Right atrium auricular region (tissue), 2 donors: ENCODE results near the gene DRGX. TPM values are rescaled to one million over a fixed set of nuclear protein-coding genes. Genes with fewer than 3 reads are reported as not detected.
A peak's percentile ranks its signal among the peaks of the same experiment; 100 is the strongest.

ENCODE experiments used
- DNase-seq: peaks from one replicate; pipeline ENCODE4 v3.0.0-alpha.2; 2019; ENCODE audit warnings: low spot score
- H3K27ac ChIP-seq, 2 donors: fragments of 200-600 bp; sonication (generic); 1 replicate in 1 of 2; 2 replicates in 1 of 2; pipeline ENCODE4 v1.5.1; 2016 to 2019
- H3K27me3 ChIP-seq, 2 donors: fragments of 200-600 bp; sonication (generic); one replicate each; pipeline versions ENCODE4 v1.5.1 to v1.6.0; 2017 to 2019
- H3K36me3 ChIP-seq: fragments of 200-600 bp; sonication (generic); one replicate; pipeline ENCODE4 v1.5.1; 2016
- H3K4me1 ChIP-seq, 2 donors: fragments of 200-600 bp; sonication (generic); one replicate each; pipeline versions ENCODE4 v1.5.1 to v1.6.0; 2017 to 2019
- H3K4me3 ChIP-seq, 2 donors: fragments of 200-600 bp; sonication (generic); 1 replicate in 1 of 2; 2 replicates in 1 of 2; pipeline ENCODE4 v1.5.1; 2017 to 2019; ENCODE audit warnings: mild to moderate bottlenecking in 1 of 2, moderate library complexity in 1 of 2
- H3K9me3 ChIP-seq, 2 donors: fragments of 200-600 bp; sonication (generic); one replicate each; pipeline ENCODE4 v1.5.1; 2019
- total RNA-seq, 2 donors: library from RNA; depleted of rRNA; stranded (reverse); fragments of >200 nt; gene quantifications; one replicate each; pipeline ENCODE4 v1.1.0, GENCODE V29; 2016
- TF ChIP-seq, protein P1 (sequence below), 2 donors: fragments of 200-600 bp; sonication (generic); IDR thresholded peaks; one replicate each; pipeline ENCODE4 v1.5.1; 2019; ENCODE audit warnings: antibody characterized with exemption in 2 of 2

Gene DRGX
- total RNA-seq, 2 donors from 2014 or later = not detected

DNA sequence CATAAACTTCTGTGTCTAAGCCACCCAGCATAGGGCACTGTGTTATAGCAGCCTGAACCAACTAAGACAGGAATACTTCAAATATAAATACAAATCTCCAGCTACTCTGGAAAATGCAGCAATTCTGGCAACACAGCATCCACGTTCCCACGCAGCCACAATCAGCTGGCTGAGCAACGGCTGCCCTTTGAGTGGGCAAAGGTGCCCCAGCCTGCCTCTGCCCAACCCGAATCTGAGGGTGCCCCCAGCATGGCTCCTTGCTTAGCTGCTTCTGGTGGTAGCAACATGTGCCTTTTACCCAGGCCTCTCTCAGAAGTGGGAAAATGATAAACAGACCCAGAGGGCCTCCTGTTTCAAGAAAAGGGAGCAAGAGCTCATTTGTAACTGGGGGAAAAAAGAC is 12.0 kb downstream of the DRGX start:
- Histone ChIP-seq H3K27ac (no peak overlapping the region), H3K4me1 (no peaks in the 10 kb centered on the region), H3K4me3 (no peak overlapping the region), H3K36me3 (no peaks in the 10 kb centered on the region), H3K9me3 (no peaks in the 10 kb centered on the region), H3K27me3 (no peaks in the 10 kb centered on the region)
- no peak for DNase-seq
- TF ChIP-seq, protein P1, sequence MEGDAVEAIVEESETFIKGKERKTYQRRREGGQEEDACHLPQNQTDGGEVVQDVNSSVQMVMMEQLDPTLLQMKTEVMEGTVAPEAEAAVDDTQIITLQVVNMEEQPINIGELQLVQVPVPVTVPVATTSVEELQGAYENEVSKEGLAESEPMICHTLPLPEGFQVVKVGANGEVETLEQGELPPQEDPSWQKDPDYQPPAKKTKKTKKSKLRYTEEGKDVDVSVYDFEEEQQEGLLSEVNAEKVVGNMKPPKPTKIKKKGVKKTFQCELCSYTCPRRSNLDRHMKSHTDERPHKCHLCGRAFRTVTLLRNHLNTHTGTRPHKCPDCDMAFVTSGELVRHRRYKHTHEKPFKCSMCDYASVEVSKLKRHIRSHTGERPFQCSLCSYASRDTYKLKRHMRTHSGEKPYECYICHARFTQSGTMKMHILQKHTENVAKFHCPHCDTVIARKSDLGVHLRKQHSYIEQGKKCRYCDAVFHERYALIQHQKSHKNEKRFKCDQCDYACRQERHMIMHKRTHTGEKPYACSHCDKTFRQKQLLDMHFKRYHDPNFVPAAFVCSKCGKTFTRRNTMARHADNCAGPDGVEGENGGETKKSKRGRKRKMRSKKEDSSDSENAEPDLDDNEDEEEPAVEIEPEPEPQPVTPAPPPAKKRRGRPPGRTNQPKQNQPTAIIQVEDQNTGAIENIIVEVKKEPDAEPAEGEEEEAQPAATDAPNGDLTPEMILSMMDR (IDR thresholded peaks at IDR 0.05) = no peak

DNA sequence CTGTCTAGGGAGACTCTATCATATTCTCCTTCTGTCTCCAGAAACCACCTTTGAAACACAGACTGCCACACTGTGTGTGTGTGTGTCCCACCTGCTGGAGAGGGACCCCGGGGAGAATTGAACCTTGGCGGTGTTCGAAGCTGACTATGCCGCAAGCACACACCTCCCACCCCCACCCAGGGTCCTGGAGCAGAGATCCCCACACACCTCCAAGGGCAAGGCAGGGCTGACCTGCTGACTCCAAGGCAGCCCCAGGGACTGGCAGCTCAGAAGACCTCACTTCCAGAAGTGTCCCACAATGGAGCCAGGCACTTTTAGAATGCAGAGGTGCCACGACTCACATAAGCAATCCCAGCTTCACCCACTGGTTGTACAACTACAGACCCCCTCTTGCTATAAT is 13.1 kb downstream of the DRGX start:
- TF ChIP-seq, protein P1 (IDR thresholded peaks at IDR 0.05) = no peak
- H3K9me3 ChIP-seq = no peaks in the 10 kb centered on the region
- H3K4me1 ChIP-seq = no peaks in the 10 kb centered on the region
- no peaks in the 10 kb centered on the region for H3K36me3 ChIP-seq
- no peaks in the 10 kb centered on the region for H3K27me3 ChIP-seq
- peak; percentile 48 for DNase-seq
- no peak overlapping the region for H3K27ac ChIP-seq
- no peak overlapping the region for H3K4me3 ChIP-seq

DNA sequence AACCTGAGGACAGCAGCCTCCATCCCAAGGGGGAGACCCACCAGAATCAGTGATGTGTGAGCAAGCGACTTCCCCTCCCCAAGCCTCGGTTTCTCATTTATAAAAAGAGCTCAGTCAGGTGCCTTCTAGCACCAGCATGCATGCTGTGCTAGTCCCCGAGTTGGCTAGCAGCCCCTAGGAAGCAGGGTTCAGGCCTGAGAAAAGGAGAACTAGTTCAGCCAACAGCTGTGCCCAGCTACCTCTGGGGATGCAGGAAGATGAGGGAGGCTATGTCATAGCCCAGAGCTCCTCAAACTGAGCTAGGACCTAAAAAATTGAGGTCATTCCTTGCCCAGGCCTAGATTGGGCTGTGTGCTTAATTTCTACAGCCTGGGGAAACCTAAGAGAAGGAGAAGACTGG is 13.7 kb downstream of the DRGX start:
- no peaks in the 10 kb centered on the region for H3K27me3 ChIP-seq
- no peak overlapping the region for H3K4me3 ChIP-seq
- H3K9me3 ChIP-seq = no peaks in the 10 kb centered on the region
- TF ChIP-seq, protein P1 (IDR thresholded peaks at IDR 0.05) = no peak
- no peak for DNase-seq
- no peak overlapping the region for H3K27ac ChIP-seq
- no peaks in the 10 kb centered on the region for H3K4me1 ChIP-seq
- H3K36me3 ChIP-seq = no peaks in the 10 kb centered on the region

DNA sequence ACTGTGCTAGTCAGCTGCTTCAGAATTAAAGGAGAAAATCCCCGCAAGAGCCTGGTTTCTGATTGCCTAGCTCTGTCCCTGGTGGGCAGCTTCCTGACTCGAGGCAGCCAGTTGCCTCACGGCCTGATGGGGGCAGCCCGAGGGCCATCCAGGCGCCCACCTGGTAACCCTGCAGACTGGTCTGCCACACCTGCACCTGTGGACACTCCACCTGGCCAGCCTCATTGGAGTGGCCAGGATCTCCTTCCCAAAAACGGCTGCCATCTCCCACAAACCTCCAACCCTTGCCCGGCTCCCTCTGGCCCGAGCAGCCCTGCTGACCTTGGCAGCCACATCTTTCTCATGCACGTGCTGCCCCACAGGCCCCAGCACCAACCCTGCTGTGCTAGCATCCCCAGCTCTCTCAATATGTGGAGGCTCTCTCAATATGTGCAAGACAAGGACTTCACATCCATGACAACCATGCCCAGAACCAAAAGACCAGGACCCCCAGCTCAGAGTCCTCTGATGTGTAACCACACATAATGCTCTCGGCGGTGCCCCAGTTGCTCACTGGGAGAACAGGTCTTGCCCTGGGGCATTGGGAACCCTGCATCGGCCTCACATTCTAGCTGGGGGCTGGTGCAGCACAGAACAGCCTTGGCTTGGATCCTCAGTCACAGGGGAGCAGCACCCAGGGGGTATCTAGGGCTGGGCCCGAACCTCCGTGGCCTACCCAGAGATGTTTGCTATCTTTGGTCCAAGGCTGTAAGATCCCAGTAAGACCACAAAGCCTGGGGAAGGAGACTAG is 14.6 kb downstream of the DRGX start:
- no peak overlapping the region for H3K4me3 ChIP-seq
- no peak overlapping the region for H3K27ac ChIP-seq
- TF ChIP-seq, protein P1 (IDR thresholded peaks at IDR 0.05) = no peak
- DNase-seq = peak; percentile 34
- H3K36me3 ChIP-seq = no peaks in the 10 kb centered on the region
- H3K9me3 ChIP-seq = no peaks in the 10 kb centered on the region
- no peaks in the 10 kb centered on the region for H3K27me3 ChIP-seq
- H3K4me1 ChIP-seq = no peaks in the 10 kb centered on the region

DNA sequence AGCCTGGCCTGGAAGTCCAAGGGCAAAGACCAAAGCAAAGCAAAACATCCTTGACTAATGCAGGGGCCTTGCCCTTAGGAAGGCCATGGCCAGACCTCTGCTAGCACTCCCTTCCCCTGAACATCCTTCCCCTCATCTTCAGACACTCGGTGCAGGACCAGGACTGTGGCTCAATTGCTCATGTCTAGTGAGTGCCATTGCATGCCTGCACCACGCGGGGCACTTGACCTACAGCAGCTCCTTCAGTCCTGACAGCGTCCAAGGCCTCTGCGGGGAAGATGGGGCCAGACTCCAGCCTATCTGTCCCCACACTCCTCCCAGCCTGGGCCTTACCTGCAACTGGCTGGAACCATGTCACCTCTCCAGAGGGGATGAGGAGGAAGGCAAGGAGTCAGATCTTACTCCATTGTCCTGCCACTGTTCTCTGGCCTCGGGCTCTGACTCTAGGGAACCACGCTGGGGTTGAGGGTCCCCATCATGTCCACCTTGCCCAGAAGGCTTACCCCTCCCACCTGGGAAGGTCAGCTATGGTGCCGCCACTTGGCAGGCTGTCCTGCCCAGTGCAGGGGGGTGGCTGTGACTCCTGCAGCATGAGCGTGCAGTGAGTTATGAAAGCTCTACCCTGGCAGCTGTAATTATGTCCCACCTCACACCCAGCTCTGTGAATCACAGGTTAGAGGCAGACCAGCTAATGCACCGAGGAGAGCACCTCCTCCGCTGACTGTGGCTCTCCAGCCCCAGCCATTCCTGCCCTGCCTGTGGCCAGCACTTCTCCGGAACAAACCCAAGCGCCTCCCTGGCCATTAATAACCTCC is 16.1 kb downstream of the DRGX start:
- Histone ChIP-seq H3K27ac (no peak overlapping the region), H3K4me3 (no peak overlapping the region)
- DNase-seq = no peak

More for the DNA sequence above, 16.1 kb downstream of the DRGX start:
- TF ChIP-seq, protein P1 (IDR thresholded peaks at IDR 0.05) = peak; percentile 9 to 14
- no peaks in the 10 kb centered on the region for H3K27me3 ChIP-seq
- no peaks in the 10 kb centered on the region for H3K9me3 ChIP-seq
- H3K36me3 ChIP-seq = no peaks in the 10 kb centered on the region
- no peaks in the 10 kb centered on the region for H3K4me1 ChIP-seq
